Measurements from ENCODE around the gene SLC23A2.

GRCh38 chr20:5013682-5014447 lies 12.6 kb upstream of the SLC23A2 start:
- TF ChIP-seq, protein P1, sequence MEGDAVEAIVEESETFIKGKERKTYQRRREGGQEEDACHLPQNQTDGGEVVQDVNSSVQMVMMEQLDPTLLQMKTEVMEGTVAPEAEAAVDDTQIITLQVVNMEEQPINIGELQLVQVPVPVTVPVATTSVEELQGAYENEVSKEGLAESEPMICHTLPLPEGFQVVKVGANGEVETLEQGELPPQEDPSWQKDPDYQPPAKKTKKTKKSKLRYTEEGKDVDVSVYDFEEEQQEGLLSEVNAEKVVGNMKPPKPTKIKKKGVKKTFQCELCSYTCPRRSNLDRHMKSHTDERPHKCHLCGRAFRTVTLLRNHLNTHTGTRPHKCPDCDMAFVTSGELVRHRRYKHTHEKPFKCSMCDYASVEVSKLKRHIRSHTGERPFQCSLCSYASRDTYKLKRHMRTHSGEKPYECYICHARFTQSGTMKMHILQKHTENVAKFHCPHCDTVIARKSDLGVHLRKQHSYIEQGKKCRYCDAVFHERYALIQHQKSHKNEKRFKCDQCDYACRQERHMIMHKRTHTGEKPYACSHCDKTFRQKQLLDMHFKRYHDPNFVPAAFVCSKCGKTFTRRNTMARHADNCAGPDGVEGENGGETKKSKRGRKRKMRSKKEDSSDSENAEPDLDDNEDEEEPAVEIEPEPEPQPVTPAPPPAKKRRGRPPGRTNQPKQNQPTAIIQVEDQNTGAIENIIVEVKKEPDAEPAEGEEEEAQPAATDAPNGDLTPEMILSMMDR (IDR thresholded peaks at IDR 0.05 in 4 of 5, conservative IDR thresholded peaks at IDR 0.05 in 1 of 5) = no peak
- TF ChIP-seq POLR2A (IDR thresholded peaks at IDR 0.05) = no peak
